CD14-positive monocyte (primary cell): ENCODE data around the gene PIEZO1. TPM values are rescaled to one million over a fixed set of nuclear protein-coding genes. Genes with fewer than 3 reads are reported as not detected.

Source experiments
- DNase-seq, 3 donors: peaks; one replicate each; pipeline ENCODE4 v3.0.0-alpha.2; 2011 to 2022
- H2AFZ ChIP-seq: 2 replicates; pipeline ENCODE4 v1.6.0; 2012; ENCODE audit warnings: mild to moderate bottlenecking, low read depth, low read length, inconsistent platforms; ENCODE audit not compliant: insufficient read depth, poor library complexity, severe bottlenecking
- H3K27ac ChIP-seq, 2 donors: 1 replicate in 1 of 2; 2 replicates in 1 of 2; pipeline ENCODE4 v1.5.1; 2012 to 2013; ENCODE audit warnings: low read length in 2 of 2, control low read depth in 1 of 2, inconsistent platforms in 1 of 2, low read depth in 1 of 2, mild to moderate bottlenecking in 1 of 2
- H3K27me3 ChIP-seq, 2 donors: one replicate each; pipeline versions ENCODE4 v1.6.0 to v1.6.1; 2011 to 2013; ENCODE audit warnings: low read length in 2 of 2; ENCODE audit not compliant: control insufficient read depth in 2 of 2, insufficient read depth in 2 of 2
- H3K36me3 ChIP-seq, 2 donors: replicated peaks in 1 of 2; 1 replicate in 1 of 2; 2 replicates in 1 of 2; pipeline versions ENCODE4 v1.5.1 to v1.6.1; 2012 to 2013; ENCODE audit warnings: low read length in 2 of 2, control low read depth in 1 of 2, inconsistent platforms in 1 of 2, mild to moderate bottlenecking in 1 of 2; ENCODE audit not compliant: insufficient read depth in 2 of 2, control insufficient read depth in 1 of 2
- H3K4me1 ChIP-seq, 2 donors: 1 replicate in 1 of 2; 2 replicates in 1 of 2; pipeline versions ENCODE4 v1.5.1 to v1.6.1; 2012 to 2013; ENCODE audit warnings: low read length in 2 of 2, control low read depth in 1 of 2, inconsistent platforms in 1 of 2, mild to moderate bottlenecking in 1 of 2, moderate library complexity in 1 of 2; ENCODE audit not compliant: insufficient read depth in 2 of 2, control insufficient read depth in 1 of 2
- H3K4me2 ChIP-seq: replicated peaks from 2 replicates; pipeline ENCODE3; 2012; ENCODE audit warnings: low read length, moderate library complexity, mild to moderate bottlenecking; ENCODE audit not compliant: poor library complexity, severe bottlenecking; ENCODE audit errors: extremely low read depth
- H3K4me3 ChIP-seq, 3 experiments: fragments of 200-600 bp in 1 of 3; sonication (generic) in 1 of 3; replicated peaks in 1 of 3; 1 replicate in 2 of 3; 2 replicates in 1 of 3; pipeline ENCODE4 v1.5.1; 2011 to 2013; ENCODE audit warnings: low read length in 3 of 3, mild to moderate bottlenecking in 3 of 3, control low read depth in 2 of 3, low read depth in 2 of 3, inconsistent platforms in 1 of 3, moderate library complexity in 1 of 3
- H3K79me2 ChIP-seq: 2 replicates; pipeline ENCODE4 v1.6.0; 2012; ENCODE audit warnings: mild to moderate bottlenecking, control low read depth, inconsistent platforms, low read length, moderate library complexity; ENCODE audit not compliant: insufficient read depth
- H3K9ac ChIP-seq: 2 replicates; pipeline ENCODE4 v1.6.0; 2017; ENCODE audit warnings: low read length, mild to moderate bottlenecking; ENCODE audit not compliant: insufficient read depth, poor library complexity, severe bottlenecking
- H3K9me3 ChIP-seq, 2 donors: replicated peaks in 1 of 2; 1 replicate in 1 of 2; 2 replicates in 1 of 2; pipeline versions ENCODE4 v1.5.1 to v1.6.1; 2012 to 2013; ENCODE audit warnings: low read length in 2 of 2, control low read depth in 1 of 2; ENCODE audit not compliant: control insufficient read depth in 1 of 2, insufficient read depth in 1 of 2
- H4K20me1 ChIP-seq: 2 replicates; pipeline ENCODE4 v1.6.0; 2012; ENCODE audit warnings: mild to moderate bottlenecking, low read length, control low read depth, moderate library complexity; ENCODE audit not compliant: insufficient read depth
- H3K27ac Mint-ChIP-seq, 7 donors: one replicate each; pipeline ENCODE4 v1.8.0; 2020; ENCODE audit warnings: mild to moderate bottlenecking in 7 of 7, mixed read lengths in 7 of 7, moderate library complexity in 6 of 7, inconsistent platforms in 2 of 7
- H3K27me3 Mint-ChIP-seq, 3 donors: one replicate each; pipeline ENCODE4 v1.8.0; 2021 to 2022; ENCODE audit warnings: low read depth in 3 of 3, mild to moderate bottlenecking in 3 of 3, mixed read lengths in 3 of 3, moderate library complexity in 3 of 3, inconsistent platforms in 1 of 3
- H3K36me3 Mint-ChIP-seq, 2 donors: one replicate each; pipeline ENCODE4 v1.8.0; 2020; ENCODE audit warnings: mixed read lengths in 2 of 2, inconsistent platforms in 1 of 2, mild to moderate bottlenecking in 1 of 2
- H3K4me1 Mint-ChIP-seq: one replicate; pipeline ENCODE4 v1.8.0; 2020; ENCODE audit warnings: mild to moderate bottlenecking, mixed read lengths
- H3K4me3 Mint-ChIP-seq, 2 donors: one replicate each; pipeline ENCODE4 v1.8.0; 2020; ENCODE audit warnings: mild to moderate bottlenecking in 2 of 2, mixed read lengths in 2 of 2, moderate library complexity in 1 of 2
- H3K9me3 Mint-ChIP-seq, 7 donors: one replicate each; pipeline ENCODE4 v1.8.0; 2020 to 2022; ENCODE audit warnings: mixed read lengths in 7 of 7, mild to moderate bottlenecking in 6 of 7, moderate library complexity in 6 of 7, inconsistent platforms in 2 of 7
- CTCF ChIP-seq: fragments of 200-600 bp; IDR thresholded peaks from one replicate; pipeline ENCODE4 v1.8.0; 2022; ENCODE audit warnings: antibody characterized with exemption, mild to moderate bottlenecking
- WGBS: methylation state at CpG from one replicate; pipeline ENCODE4 v1.1.5; 2013; ENCODE audit warnings: missing lambda C conversion rate; ENCODE audit not compliant: insufficient coverage; 5-methylcytosine and 5-hydroxymethylcytosine counted together
- intact Hi-C, 2 donors: fragments of 100-400 bp; cut with micrococcal nuclease; formaldehyde crosslinking; loops; one replicate each; pipeline versions ENCODE4 v1.15.0 to v1.15.1; 2023
- polyA plus RNA-seq, 3 donors: library from polyadenylated mRNA; depleted of rRNA in 1 of 3; unstranded in 2 of 3; stranded (reverse) in 1 of 3; fragments of 300-500 nt in 2 of 3; fragments of >200 nt in 1 of 3; fragmentation: Illumina TruSeq in 2 of 3; gene quantifications; 1 replicate in 2 of 3; 2 replicates in 1 of 3; pipeline ENCODE4 v1.2.3, GENCODE V29; 2012 to 2021

Gene PIEZO1
- polyA plus RNA-seq, 3 donors, result 10.2 to 405 (median 15.0) TPM

DNA sequence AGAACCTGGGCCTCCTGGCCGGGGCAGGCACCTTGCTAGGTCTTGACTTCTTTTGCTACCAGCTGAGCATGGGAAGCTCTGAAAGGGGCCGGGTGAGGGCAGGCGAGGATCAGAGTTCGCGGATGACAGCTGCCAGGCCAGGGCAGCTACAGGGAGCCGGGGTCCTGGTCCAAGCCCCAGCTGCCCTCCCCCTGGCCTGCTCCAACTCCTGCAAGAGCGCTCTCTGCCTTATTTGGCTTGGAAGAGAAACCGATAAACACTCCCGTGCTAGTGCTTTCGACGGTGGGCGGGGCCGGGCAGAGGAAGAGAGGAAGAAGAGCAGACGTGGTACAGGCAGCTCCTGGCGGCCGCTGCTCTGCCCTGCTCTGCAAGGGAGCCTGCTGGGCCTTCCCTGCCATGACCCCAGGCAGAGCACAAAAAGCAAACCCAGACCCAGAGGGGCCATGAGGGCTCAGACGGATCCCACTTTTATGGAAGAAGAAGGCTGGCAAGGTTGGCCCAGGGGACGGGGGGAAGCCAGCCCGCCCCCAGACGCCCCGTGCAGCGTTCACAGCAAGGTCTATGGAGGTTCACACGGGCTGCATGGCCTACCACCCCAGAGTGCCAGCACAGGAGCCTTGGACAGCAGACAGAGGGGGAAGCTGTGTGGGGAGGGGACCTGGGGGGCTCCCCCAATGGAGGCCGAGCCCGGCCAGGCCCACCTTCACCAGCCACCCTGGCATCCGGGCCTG lies 25.6 kb downstream of the PIEZO1 start:
- no peak overlapping the region for H3K4me3 Mint-ChIP-seq
- peaks cover 29% of the 10 kb centered on the region for H3K4me1 Mint-ChIP-seq
- intact Hi-C loops, result no loop called here
- H4K20me1 ChIP-seq, result peaks cover 100% of the 10 kb centered on the region
- H3K79me2 ChIP-seq, result peaks cover 100% of the 10 kb centered on the region
- WGBS, result 78% methylated on average over 23 of the region's 26 CpGs
- no peak for TF ChIP-seq CTCF
- H3K27me3 Mint-ChIP-seq, result no peaks in the 10 kb centered on the region
- peak overlapping the region; percentile 21 for H3K9ac ChIP-seq
- peak overlapping the region in 4 of 7 donors; percentile 28 to 85 (median 50) for H3K27ac Mint-ChIP-seq
- no peaks in the 10 kb centered on the region for H3K27me3 ChIP-seq
- H3K36me3 Mint-ChIP-seq, result peaks cover 15 to 33% of the 10 kb centered on the region in 2 donors
- H3K36me3 ChIP-seq, result peaks cover 24 to 41% of the 10 kb centered on the region in 2 donors
- peak overlapping the region; percentile 6 for H3K4me2 ChIP-seq
- H3K9me3 ChIP-seq, result no peaks in the 10 kb centered on the region
- H3K4me1 ChIP-seq, result peaks cover 0 to 17% of the 10 kb centered on the region in 2 donors
- no peak overlapping the region for H2AFZ ChIP-seq
- H3K4me3 ChIP-seq, result no peak overlapping the region
- peaks cover 0 to 1% (median 0%) of the 10 kb centered on the region in 7 donors for H3K9me3 Mint-ChIP-seq
- no peak for DNase-seq
- H3K27ac ChIP-seq, result peak overlapping the region in 1 of 2 donors; percentile 56

DNA sequence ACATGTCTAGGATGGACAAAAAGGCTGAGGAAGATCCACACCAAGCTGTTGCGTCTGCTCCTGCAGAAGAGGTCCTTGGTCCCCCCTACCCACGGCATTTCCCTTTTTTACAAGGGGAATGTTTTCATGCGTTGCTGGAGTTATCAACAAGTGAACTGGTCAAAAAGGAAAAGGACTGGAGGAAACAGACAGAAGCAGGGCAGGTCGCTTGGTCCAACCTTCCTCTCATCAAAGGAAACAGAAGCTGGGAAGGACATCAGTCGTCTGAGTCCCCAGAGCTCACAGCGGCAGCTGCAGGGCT lies 26.1 kb downstream of the PIEZO1 start:
- Histone ChIP-seq H3K27ac (peak overlapping the region in 1 of 2 donors; percentile 56), H3K9me3 (no peaks in the 10 kb centered on the region), H4K20me1 (peaks cover 100% of the 10 kb centered on the region), H3K36me3 (peaks cover 21 to 40% of the 10 kb centered on the region in 2 donors), H2AFZ (no peak overlapping the region), H3K27me3 (no peaks in the 10 kb centered on the region), H3K4me2 (no peak overlapping the region), H3K79me2 (peaks cover 100% of the 10 kb centered on the region), H3K4me3 (no peak overlapping the region), H3K4me1 (peaks cover 0 to 17% of the 10 kb centered on the region in 2 donors), H3K9ac (no peak overlapping the region)
- WGBS, result 75% methylated on average over 2 of the region's 6 CpGs
- Mint-ChIP-seq H3K9me3 (peaks cover 0 to 1% (median 0%) of the 10 kb centered on the region in 7 donors), H3K27me3 (no peaks in the 10 kb centered on the region), H3K4me1 (peaks cover 29% of the 10 kb centered on the region), H3K36me3 (peaks cover 11 to 28% of the 10 kb centered on the region in 2 donors), H3K27ac (peak overlapping the region in 1 of 7 donors; percentile 61), H3K4me3 (no peak overlapping the region)
- DNase-seq, result no peak
- intact Hi-C loops, result no loop called here
- no peak for TF ChIP-seq CTCF
